SK-N-SH (cell line): ENCODE results near the gene AKT2. TPM values are rescaled to one million over a fixed set of nuclear protein-coding genes. Genes with fewer than 3 reads are reported as not detected.

Experiments
- CTCF ChIA-PET: fragments of 300-600, 350-600 bp; formaldehyde crosslinking; extraction: SDS; loops from one replicate; lab custom pipeline; 2021; lab: Yijun Ruan, JAX
- POLR2A ChIA-PET: fragments of 350-600 bp; sonication (Branson Sonifier 250); formaldehyde crosslinking; extraction: SDS; loops from one replicate; lab custom pipeline; 2020; ENCODE audit warnings: antibody characterized with exemption, inconsistent platforms; lab: Yijun Ruan, JAX
- DNase-seq: peaks from one replicate; pipeline ENCODE4 v3.0.0; 2012
- H2AFZ ChIP-seq: fragments of 200-600 bp; sonication (generic); 2 replicates; pipeline ENCODE4 v1.8.1; 2016; ENCODE audit warnings: antibody characterized with exemption, mild to moderate bottlenecking, low read depth
- H3F3A ChIP-seq: fragments of 200-600 bp; sonication (generic); replicated peaks from 2 replicates; pipeline ENCODE3; 2016; ENCODE audit warnings: antibody characterized with exemption, mild to moderate bottlenecking; ENCODE audit not compliant: insufficient read depth
- H3K27ac ChIP-seq, 2 experiments: fragments of 200-500 bp in 1 of 2; fragments of 200-600 bp in 1 of 2; sonication (Bioruptor generic) in 1 of 2; sonication (generic), shearing (Covaris generic) in 1 of 2; 2 replicates each; pipeline versions ENCODE4 v1.5.1 to v1.6.1; 2014 to 2016; ENCODE audit warnings: low read depth in 2 of 2, inconsistent platforms in 1 of 2, low read length in 1 of 2, mild to moderate bottlenecking in 1 of 2, mixed read lengths in 1 of 2
- H3K27me3 ChIP-seq: fragments of 200-600 bp; sonication (generic), shearing (Covaris generic); 2 replicates; pipeline ENCODE4 v1.6.1; 2016; ENCODE audit warnings: mixed run types; ENCODE audit not compliant: insufficient read depth
- H3K36me3 ChIP-seq, 2 experiments: fragments of 200-500 bp in 1 of 2; fragments of 200-600 bp in 1 of 2; sonication (Bioruptor generic) in 1 of 2; sonication (generic) in 1 of 2; replicated peaks in 1 of 2; 2 replicates each; pipeline versions ENCODE3 to v1.5.1; 2014 to 2016; ENCODE audit warnings: low read length in 1 of 2, mild to moderate bottlenecking in 1 of 2; ENCODE audit not compliant: insufficient read depth in 2 of 2, control insufficient read depth in 1 of 2
- H3K4me1 ChIP-seq, 2 experiments: fragments of 200-500 bp in 1 of 2; fragments of 200-600 bp in 1 of 2; sonication (Bioruptor generic) in 1 of 2; sonication (generic), shearing (Covaris generic) in 1 of 2; 2 replicates each; pipeline versions ENCODE4 v1.5.1 to v1.6.1; 2014 to 2016; ENCODE audit warnings: low read depth in 1 of 2, low read length in 1 of 2, mixed run types in 1 of 2; ENCODE audit not compliant: insufficient read depth in 2 of 2, control insufficient read depth in 1 of 2
- H3K4me2 ChIP-seq: fragments of 200-600 bp; sonication (generic), shearing (Covaris generic); 2 replicates; pipeline ENCODE4 v1.6.1; 2017; ENCODE audit warnings: mixed run types
- H3K4me3 ChIP-seq, 2 experiments: fragments of 200-500 bp in 1 of 2; fragments of 200-600 bp in 1 of 2; sonication (Bioruptor generic) in 1 of 2; sonication (generic), shearing (Covaris generic) in 1 of 2; 2 replicates each; pipeline versions ENCODE4 v1.5.1 to v1.8.1; 2014 to 2016; ENCODE audit warnings: low read depth in 2 of 2, inconsistent platforms in 1 of 2, low read length in 1 of 2, mild to moderate bottlenecking in 1 of 2, mixed read lengths in 1 of 2, moderate library complexity in 1 of 2
- H3K79me2 ChIP-seq: fragments of 200-600 bp; sonication (generic); 2 replicates; pipeline ENCODE4 v1.8.1; 2017; ENCODE audit warnings: mild to moderate bottlenecking; ENCODE audit not compliant: insufficient read depth
- H3K9ac ChIP-seq: fragments of 200-600 bp; sonication (generic); 2 replicates; pipeline ENCODE4 v1.6.1; 2017; ENCODE audit warnings: mixed run types
- H3K9me2 ChIP-seq: fragments of 200-600 bp; sonication (generic); 2 replicates; pipeline ENCODE4 v1.6.1; 2017; ENCODE audit warnings: mixed run types
- H3K9me3 ChIP-seq: fragments of 200-600 bp; sonication (generic); 2 replicates; pipeline ENCODE4 v1.6.1; 2017; ENCODE audit warnings: mixed run types, mild to moderate bottlenecking, moderate library complexity
- H4K20me1 ChIP-seq: fragments of 200-600 bp; sonication (generic); 2 replicates; pipeline ENCODE4 v1.6.1; 2017; ENCODE audit warnings: mild to moderate bottlenecking, mixed run types; ENCODE audit not compliant: insufficient read depth
- CHD2 ChIP-seq: fragments of 150-350 bp; IDR thresholded peaks from 2 replicates; pipeline ENCODE4 v1.6.1; 2018; ENCODE audit warnings: low read length; ENCODE audit not compliant: partially characterized antibody
- CTCF ChIP-seq: fragments of 200-600 bp; sonication (generic); IDR thresholded peaks from 2 replicates; pipeline ENCODE4 v1.6.1; 2017; ENCODE audit warnings: antibody characterized with exemption, mild to moderate bottlenecking, moderate library complexity
- EP300 ChIP-seq, 2 experiments: IDR thresholded peaks; 2 replicates each; pipeline versions ENCODE4 v1.4.0 to v1.6.1; 2012; ENCODE audit warnings: borderline replicate concordance in 1 of 2, low read depth in 1 of 2, low read length in 1 of 2
- FOSL2 ChIP-seq: IDR thresholded peaks from 2 replicates; pipeline ENCODE4 v1.4.0; 2012; ENCODE audit warnings: low read depth, mild to moderate bottlenecking, moderate library complexity, borderline replicate concordance
- FOXJ3 ChIP-seq: sonication (generic); formaldehyde crosslinking; IDR thresholded peaks from 2 replicates; pipeline ENCODE4 v1.5.1; 2020; ENCODE audit warnings: mild to moderate bottlenecking, missing genetic modification reagents
- FOXM1 ChIP-seq: IDR thresholded peaks from 2 replicates; pipeline ENCODE4 v1.4.0; 2012; ENCODE audit warnings: low read depth, mild to moderate bottlenecking
- JUND ChIP-seq: IDR thresholded peaks from 2 replicates; pipeline ENCODE4 v1.4.0; 2012
- MAX ChIP-seq: IDR thresholded peaks from 2 replicates; pipeline ENCODE4 v1.4.0; 2012; ENCODE audit warnings: low read depth
- MEF2A ChIP-seq: IDR thresholded peaks from 2 replicates; pipeline ENCODE4 v1.4.0; 2012; ENCODE audit warnings: low read depth, borderline replicate concordance
- NFIC ChIP-seq: IDR thresholded peaks from 2 replicates; pipeline ENCODE4 v1.4.0; 2012; ENCODE audit warnings: borderline replicate concordance
- RCOR1 ChIP-seq: fragments of 150-350 bp; IDR thresholded peaks from 2 replicates; pipeline ENCODE4 v1.6.1; 2017; ENCODE audit warnings: antibody characterized with exemption, low read length
- RXRA ChIP-seq: IDR thresholded peaks from 2 replicates; pipeline ENCODE4 v1.4.0; 2012; ENCODE audit warnings: low read depth, mild to moderate bottlenecking, borderline replicate concordance
- SIN3A ChIP-seq: IDR thresholded peaks from 2 replicates; pipeline ENCODE4 v1.6.1; 2012; ENCODE audit warnings: low read depth, mild to moderate bottlenecking, low read length, moderate library complexity, borderline replicate concordance
- TAF1 ChIP-seq: IDR thresholded peaks from 2 replicates; pipeline ENCODE4 v1.6.1; 2012; ENCODE audit warnings: low read depth, mild to moderate bottlenecking, low read length, moderate library complexity, borderline replicate concordance
- YY1 ChIP-seq: IDR thresholded peaks from 2 replicates; pipeline ENCODE4 v1.4.0; 2012; ENCODE audit warnings: low read depth, mild to moderate bottlenecking
- ZBTB33 ChIP-seq: IDR thresholded peaks from 2 replicates; pipeline ENCODE4 v1.4.0; 2012; ENCODE audit warnings: low read depth, borderline replicate concordance
- WGBS: methylation state at CpG from one replicate; pipeline ENCODE4 v1.1.6; 2017; ENCODE audit warnings: low lambda C conversion rate; 5-methylcytosine and 5-hydroxymethylcytosine counted together
- polyA plus RNA-seq, 3 experiments: library from polyadenylated mRNA; depleted of rRNA; stranded (reverse); fragments of >200 nt; gene quantifications; 2 replicates each; pipeline ENCODE4 v1.2.3, GENCODE V29; 2012
- TF ChIP-seq, protein P1 (sequence below): fragments of 150-350 bp; IDR thresholded peaks from 2 replicates; pipeline ENCODE4 v1.6.1; 2017; ENCODE audit warnings: antibody characterized with exemption, low read length, low read depth, borderline replicate concordance

AKT2 gene
- polyA plus RNA-seq, 1 of the 3 experiments (the other 2 are of a cell fraction), result 99.8 TPM

- DNase-seq, result no peak
- Histone ChIP-seq H3K27ac (no peak overlapping the region), H4K20me1 (no peaks in the 10 kb centered on the region), H2AFZ (no peak overlapping the region), H3F3A (no peaks in the 10 kb centered on the region), H3K27me3 (no peaks in the 10 kb centered on the region), H3K9me2 (no peaks in the 10 kb centered on the region), H3K4me3 (no peak overlapping the region), H3K79me2 (no peaks in the 10 kb centered on the region), H3K36me3 (peaks cover 0 to 55% of the 10 kb centered on the region in 2 experiments), H3K4me2 (no peak overlapping the region), H3K4me1 (no peaks in the 10 kb centered on the region), H3K9me3 (no peaks in the 10 kb centered on the region), H3K9ac (no peak overlapping the region)
- TF ChIP-seq MEF2A, result no peak
- no peak for TF ChIP-seq ZBTB33
- no peak for TF ChIP-seq FOSL2
- POLR2A ChIA-PET, result no interaction called here
- CTCF ChIA-PET, result interaction anchor here (0.7 to 1.2 kb wide), 3 partner anchors 12 to 311 kb away, joined by 3 to 6 read pairs (median 3); no protein-coding TSS in a partner anchor
- WGBS, result 89% methylated on average over 13 of the region's 13 CpGs
Observed at GRCh38 chr19:40323705-40324104, 38.6 kb upstream of the AKT2 start.

- Histone ChIP-seq H3K9me2 (no peaks in the 10 kb centered on the region), H4K20me1 (no peaks in the 10 kb centered on the region), H3K9me3 (no peaks in the 10 kb centered on the region), H3K4me3 (no peak overlapping the region), H3F3A (no peaks in the 10 kb centered on the region), H3K4me1 (no peaks in the 10 kb centered on the region), H2AFZ (no peak overlapping the region), H3K4me2 (no peak overlapping the region), H3K36me3 (peaks cover 0 to 52% of the 10 kb centered on the region in 2 experiments), H3K27ac (no peak overlapping the region), H3K9ac (no peak overlapping the region), H3K27me3 (no peaks in the 10 kb centered on the region), H3K79me2 (no peaks in the 10 kb centered on the region)
- ChIA-PET CTCF (interaction anchor here (1.9 kb wide), 1 partner anchor 14 kb away, joined by 4 read pairs; no protein-coding TSS in a partner anchor), POLR2A (no interaction called here)
- DNase-seq, result no peak
- TF ChIP-seq MAX (no peak), RCOR1 (no peak), CHD2 (no peak)
- 89% methylated on average over 11 of the region's 15 CpGs for WGBS
Observed at GRCh38 chr19:40322951-40323615, 37.9 kb upstream of the AKT2 start.

DNA sequence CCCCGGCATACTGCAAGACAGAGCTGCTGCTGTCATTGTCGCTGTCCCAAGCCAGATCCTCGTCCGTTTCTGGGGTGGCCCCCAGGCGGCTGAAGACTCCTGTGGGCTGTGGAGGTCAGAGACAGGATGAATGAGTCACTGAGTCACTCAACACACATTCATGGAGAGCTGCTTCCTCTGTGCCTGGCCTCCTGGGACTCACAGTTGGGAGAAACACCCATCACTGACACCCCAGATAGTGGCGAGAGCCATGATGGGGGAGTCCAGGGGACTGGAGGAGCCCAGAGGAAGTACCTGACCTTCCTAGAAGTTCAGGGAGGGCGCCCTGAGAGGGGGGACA, 37.1 kb upstream of the AKT2 start:
- WGBS, result 92% methylated on average over 7 of the region's 7 CpGs
- H3K27ac ChIP-seq, result no peak overlapping the region
- H3K36me3 ChIP-seq, result peaks cover 0 to 46% of the 10 kb centered on the region in 2 experiments
- H2AFZ ChIP-seq, result no peak overlapping the region
- no peaks in the 10 kb centered on the region for H3K9me3 ChIP-seq
- no peaks in the 10 kb centered on the region for H3K27me3 ChIP-seq
- no peaks in the 10 kb centered on the region for H3K4me1 ChIP-seq
- H4K20me1 ChIP-seq, result no peaks in the 10 kb centered on the region
- no peak overlapping the region for H3K4me2 ChIP-seq
- H3F3A ChIP-seq, result no peaks in the 10 kb centered on the region
- H3K9me2 ChIP-seq, result no peaks in the 10 kb centered on the region
- no peak overlapping the region for H3K4me3 ChIP-seq
- H3K9ac ChIP-seq, result no peak overlapping the region
- CTCF ChIA-PET, result interaction anchor here (0.6 to 1.9 kb wide), 3 partner anchors 13 to 141 kb away, joined by 3 to 4 read pairs (median 3); no protein-coding TSS in a partner anchor
- no peak for DNase-seq
- no peaks in the 10 kb centered on the region for H3K79me2 ChIP-seq
- POLR2A ChIA-PET, result no interaction called here
- TF ChIP-seq, protein P1, sequence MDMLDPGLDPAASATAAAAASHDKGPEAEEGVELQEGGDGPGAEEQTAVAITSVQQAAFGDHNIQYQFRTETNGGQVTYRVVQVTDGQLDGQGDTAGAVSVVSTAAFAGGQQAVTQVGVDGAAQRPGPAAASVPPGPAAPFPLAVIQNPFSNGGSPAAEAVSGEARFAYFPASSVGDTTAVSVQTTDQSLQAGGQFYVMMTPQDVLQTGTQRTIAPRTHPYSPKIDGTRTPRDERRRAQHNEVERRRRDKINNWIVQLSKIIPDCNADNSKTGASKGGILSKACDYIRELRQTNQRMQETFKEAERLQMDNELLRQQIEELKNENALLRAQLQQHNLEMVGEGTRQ, result no peak
- TF ChIP-seq JUND (no peak), RCOR1 (no peak), SIN3A (no peak), TAF1 (no peak), NFIC (no peak), CHD2 (no peak), FOXJ3 (CRISPR knock-in tag) (no peak), RXRA (no peak), EP300 (IDR thresholded peaks at IDR 0.05; ENCODE audit: borderline replicate concordance in 1 of 2, low read depth in 1 of 2, low read length in 1 of 2) (no peak), YY1 (no peak), FOXM1 (no peak), CTCF (no peak)
